Measurements from ENCODE around the gene PARD3. TPM values are rescaled to one million over a fixed set of nuclear protein-coding genes. Genes with fewer than 3 reads are reported as not detected.

PARD3 gene
- total RNA-seq, 1 experiment from 2014 or later: 61.9 TPM

DNA sequence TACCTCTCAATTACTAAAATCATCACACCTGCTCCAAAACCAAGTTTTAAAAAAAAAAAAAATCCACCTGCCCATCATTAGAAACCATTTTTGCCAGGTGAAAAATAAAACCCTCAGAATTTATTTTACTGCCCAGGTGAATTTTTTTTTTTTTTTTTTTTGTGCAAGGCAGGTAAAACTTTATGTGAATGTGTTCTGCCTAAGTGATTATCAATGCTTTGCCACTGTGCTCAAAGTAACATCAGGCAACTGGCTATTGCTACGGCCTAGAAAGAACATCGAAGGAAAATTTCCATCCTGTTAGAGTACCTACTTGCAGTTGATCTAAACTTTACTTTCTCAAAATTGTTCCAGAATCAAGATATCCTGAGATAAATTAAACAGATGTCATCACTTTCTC lies 512.1 kb downstream of the PARD3 start:
- in situ Hi-C loops (cut with HindIII; ENCODE audit: low sequenced_read_pairs): no loop called here

DNA sequence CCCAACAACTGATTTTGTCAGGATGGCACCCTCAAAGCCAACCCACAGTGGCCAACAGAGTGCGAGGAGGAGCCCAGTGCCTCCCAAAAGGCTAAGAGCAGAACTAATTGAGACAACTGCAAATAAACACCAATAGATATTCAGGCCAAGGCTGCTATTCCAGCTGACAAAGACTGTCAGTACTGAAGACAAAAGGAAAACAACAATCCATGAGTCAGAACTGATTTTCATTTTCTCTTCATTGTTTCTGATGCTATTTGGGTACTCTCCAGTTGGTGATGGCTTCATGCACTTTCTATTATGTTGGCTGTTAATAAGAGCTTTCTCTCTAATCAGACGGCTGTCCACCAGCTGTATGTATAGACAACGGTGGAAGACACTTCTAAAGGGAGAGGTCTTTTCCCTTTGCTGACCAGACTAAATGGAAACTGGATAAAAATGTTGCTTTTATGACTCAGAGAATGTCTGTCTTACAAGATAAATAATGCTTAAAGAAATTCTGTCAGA lies 515.9 kb downstream of the PARD3 start:
- DNase-seq (ENCODE audit: low spot score): no peak
- in situ Hi-C loops (cut with HindIII; ENCODE audit: low sequenced_read_pairs): no loop called here

More for the DNA sequence above, 512.1 kb downstream of the PARD3 start:
- DNase-seq (ENCODE audit: low spot score): no peak

DNA sequence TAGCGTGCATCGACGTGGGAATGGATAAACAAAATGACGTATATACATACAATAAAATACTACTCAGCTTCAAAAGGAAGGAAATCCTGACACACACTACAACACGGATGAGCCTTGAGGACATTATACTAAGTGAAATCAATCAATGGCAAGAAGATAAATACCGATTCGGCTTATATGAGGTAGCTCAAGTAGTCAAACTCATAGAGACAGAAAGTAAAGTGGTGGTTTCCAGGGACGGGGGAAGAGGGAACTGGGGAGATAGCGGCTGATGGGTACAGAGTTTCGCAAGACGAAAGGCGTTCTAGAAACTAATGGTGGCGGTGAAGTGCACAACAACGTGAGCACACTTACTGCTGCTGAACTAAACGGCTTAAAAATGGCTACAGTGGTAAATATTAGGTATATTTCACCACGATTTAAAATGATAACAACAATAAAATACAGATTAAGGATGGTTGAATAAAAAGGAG lies 516.7 kb downstream of the PARD3 start:
- DNase-seq (ENCODE audit: low spot score): no peak
- in situ Hi-C loops (cut with HindIII; ENCODE audit: low sequenced_read_pairs): no loop called here

DNA sequence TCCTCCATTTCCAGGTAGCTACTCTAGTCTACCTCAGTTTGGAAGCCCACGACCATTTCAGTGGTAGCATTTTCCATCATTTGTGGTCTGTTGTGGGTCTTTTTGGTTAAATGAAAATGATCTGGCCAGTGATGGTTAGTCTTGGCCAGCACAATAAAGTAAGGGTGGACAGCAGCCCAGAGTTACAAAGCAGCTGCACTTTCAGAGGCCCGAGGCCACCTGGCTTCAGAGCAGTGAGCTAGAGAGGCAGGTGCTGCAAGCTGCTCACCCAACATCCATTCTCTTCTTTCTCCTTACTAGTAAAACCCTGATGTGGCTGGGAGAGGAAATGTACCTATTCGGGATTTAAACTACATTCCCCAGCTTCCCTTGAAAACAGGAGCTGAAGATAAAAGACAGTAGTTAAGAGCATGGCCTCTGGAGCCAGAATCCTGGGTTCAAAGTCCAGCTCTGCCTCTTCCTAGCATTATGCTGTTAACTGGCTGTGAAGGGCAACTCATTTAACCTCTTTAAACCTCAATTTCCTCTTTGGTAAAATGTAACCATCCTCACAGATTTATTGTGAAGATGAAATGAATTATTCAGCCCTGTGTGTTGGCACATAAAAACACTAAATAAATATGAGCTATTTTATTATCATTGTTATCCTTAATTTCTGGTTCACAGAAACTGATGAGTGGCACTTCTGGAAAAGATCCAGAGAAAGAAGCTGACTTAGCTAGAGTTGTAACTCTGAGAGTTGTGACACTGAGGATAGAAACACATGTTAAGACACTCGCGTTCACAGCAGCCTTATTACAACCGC lies 517.4 kb downstream of the PARD3 start:
- no peak for DNase-seq (ENCODE audit: low spot score)
- in situ Hi-C loops (cut with HindIII; ENCODE audit: low sequenced_read_pairs): no loop called here

DNA sequence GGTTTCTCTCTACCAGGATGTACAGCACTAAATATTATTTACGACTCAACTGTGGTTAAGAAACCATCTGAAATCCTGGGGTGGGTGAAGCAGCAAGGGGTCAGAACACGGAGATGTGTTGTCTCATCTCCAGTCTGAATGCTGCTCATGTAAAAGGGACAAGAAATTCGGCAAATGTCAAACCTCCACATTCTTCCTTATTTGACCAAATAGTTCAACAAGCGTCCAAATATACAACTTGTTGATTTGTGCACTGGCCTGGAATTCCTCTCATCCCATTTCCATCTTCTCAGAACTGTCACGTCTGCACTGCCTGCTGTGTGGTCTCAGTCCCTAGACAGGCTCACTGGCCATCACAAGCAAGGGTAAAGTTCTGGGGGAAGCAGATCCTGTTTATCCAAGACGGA lies 520.0 kb downstream of the PARD3 start:
- no peak for DNase-seq (ENCODE audit: low spot score)
- in situ Hi-C loops (cut with HindIII; ENCODE audit: low sequenced_read_pairs): no loop called here

DNA sequence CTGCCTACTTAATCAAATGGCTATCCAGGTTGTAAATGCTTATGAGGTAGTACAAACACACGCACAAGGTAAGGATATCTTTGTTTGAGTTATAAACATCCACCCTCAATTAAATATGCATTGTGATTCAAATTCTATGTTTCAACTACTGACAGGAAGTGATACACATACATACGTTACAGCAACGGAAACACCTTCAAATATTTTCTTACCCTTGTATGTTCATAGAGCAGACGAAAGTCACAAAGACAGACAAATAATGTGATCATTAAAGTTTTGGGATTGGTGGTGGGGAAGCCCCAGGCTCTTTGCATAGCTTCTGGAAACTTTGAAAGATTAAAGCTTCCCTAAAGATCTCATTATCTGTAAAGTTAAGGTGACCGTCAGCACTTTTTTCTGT lies 521.0 kb downstream of the PARD3 start:
- DNase-seq (ENCODE audit: low spot score): no peak
- in situ Hi-C loops (cut with HindIII; ENCODE audit: low sequenced_read_pairs): no loop called here

DNA sequence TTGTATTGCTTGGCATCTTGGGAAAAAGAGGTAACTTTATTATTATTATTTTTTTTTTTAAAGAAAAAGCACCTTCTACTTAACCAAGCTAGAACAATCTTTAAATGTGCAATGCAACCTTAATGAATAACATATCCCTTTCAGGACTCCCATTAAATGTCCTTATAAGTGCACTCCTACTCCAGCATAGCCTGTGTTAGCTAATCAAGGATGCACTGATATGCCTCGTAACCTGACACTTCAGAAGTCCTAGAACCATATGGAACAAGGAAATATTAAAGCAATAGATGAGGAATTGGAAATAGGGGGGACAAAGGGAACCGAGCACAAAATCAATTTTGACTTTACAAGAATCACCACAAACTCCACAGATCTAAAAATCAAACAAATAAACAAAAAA lies 522.4 kb downstream of the PARD3 start:
- in situ Hi-C loops (cut with HindIII; ENCODE audit: low sequenced_read_pairs): no loop called here

GRCh38 chr10:34292194-34292565 lies 522.9 kb downstream of the PARD3 start:
- no peak for DNase-seq (ENCODE audit: low spot score)
- in situ Hi-C loops (cut with HindIII; ENCODE audit: low sequenced_read_pairs): no loop called here

More for the DNA sequence above, 522.4 kb downstream of the PARD3 start:
- no peak for DNase-seq (ENCODE audit: low spot score)

- no peak for DNase-seq (ENCODE audit: low spot score)
- in situ Hi-C loops (cut with HindIII; ENCODE audit: low sequenced_read_pairs): no loop called here
Observed at GRCh38 chr10:34291466-34292193, 523.5 kb downstream of the PARD3 start.

DNA sequence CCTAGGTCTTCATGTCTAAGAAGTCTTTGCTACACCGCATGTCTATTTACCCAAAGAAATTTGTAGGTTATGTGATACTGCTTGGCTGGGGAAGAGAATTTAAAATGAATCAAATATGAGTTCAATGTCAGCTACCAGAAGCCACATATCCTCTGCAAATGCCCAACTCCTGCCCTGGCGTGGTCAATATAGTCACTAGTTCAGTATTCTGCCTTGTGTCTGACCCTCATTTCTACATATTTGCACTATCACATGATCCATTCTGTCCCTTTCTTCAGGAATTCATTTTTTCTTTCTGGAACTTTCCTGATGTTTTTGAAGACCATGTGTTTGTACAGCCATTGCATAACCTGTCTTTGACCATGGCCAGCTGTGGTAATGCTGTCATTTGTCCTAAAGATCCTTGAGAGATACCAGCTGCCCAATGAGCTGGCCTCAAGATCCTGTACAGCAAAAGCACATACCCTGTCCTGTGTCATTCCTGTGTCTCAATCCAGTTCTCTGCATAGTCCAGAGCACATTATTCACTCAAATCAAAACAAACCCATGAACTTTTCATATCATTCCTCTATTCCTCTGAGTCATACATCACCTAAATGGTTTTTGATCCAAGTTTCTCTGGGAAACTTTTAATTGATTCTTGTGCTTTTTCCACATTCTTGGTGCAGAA lies 524.5 kb downstream of the PARD3 start:
- in situ Hi-C loops (cut with HindIII; ENCODE audit: low sequenced_read_pairs): no loop called here
- DNase-seq (ENCODE audit: low spot score): no peak

DNA sequence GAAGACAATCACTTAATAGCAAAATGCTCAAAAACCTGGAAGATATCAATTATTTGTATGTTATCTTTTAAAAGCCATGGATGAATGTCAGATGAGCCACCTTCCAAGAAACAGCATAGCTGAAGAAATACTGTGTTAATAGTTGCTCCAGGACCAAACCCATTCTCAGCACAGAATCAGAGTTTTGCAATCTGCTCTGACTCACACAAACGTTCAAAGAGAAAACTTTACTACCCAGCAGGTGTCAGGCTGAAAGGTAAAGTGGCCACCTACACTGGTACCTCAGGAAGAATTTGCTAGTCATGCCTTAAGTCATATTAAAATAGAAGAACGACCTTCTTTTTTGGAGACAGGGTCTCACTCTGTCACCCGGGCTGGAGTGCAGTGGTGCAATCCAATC lies 526.5 kb downstream of the PARD3 start:
- no peak for DNase-seq (ENCODE audit: low spot score)
- in situ Hi-C loops (cut with HindIII; ENCODE audit: low sequenced_read_pairs): no loop called here

GRCh38 chr10:34286136-34286739 lies 528.9 kb downstream of the PARD3 start:
- in situ Hi-C loops (cut with HindIII; ENCODE audit: low sequenced_read_pairs): no loop called here
- no peak for DNase-seq (ENCODE audit: low spot score)

GRCh38 chr10:34281661-34282582 lies 533.2 kb downstream of the PARD3 start:
- in situ Hi-C loops (cut with HindIII; ENCODE audit: low sequenced_read_pairs): no loop called here
- no peak for DNase-seq (ENCODE audit: low spot score)

DNA sequence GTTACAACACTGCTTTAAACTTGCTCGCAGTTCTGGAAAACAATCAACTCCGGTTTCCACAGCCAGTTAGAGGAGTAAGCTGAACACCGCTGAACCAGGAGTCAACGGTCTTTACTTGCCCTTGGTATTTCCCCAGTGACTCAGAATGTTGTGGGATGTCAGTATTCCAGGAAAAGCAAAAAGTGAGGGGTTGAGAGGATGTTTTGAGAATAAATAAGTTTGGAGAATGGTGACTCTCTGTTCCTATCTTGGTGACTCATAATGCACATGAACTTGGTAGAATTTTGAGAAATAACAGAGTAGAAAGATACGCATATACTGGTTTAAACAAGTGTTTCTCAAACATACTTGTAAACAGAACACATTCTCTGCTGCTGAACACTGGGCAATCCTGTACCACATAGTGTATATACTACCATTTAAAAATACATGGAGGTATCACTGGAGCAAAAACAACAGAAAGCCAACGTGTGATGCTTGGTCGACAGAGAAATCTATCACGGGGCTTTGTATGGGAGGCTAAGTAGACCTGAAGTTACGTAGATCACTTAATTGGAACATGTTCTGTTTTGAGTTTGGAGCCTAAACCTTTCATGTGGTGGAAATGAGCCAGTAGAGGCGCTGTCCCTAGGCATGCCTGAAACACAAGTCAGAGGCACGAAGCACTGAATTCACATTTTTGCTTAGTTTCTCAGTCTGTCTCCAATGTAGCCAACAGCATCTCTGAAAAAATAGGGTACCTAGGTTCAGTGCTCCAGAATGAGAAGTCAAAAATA lies 534.3 kb downstream of the PARD3 start:
- no peak for DNase-seq (ENCODE audit: low spot score)
- in situ Hi-C loops (cut with HindIII; ENCODE audit: low sequenced_read_pairs): no loop called here

- in situ Hi-C loops (cut with HindIII; ENCODE audit: low sequenced_read_pairs): no loop called here
- DNase-seq (ENCODE audit: low spot score): no peak
Observed at GRCh38 chr10:34275626-34276130, 539.4 kb downstream of the PARD3 start.

- in situ Hi-C loops (cut with HindIII; ENCODE audit: low sequenced_read_pairs): no loop called here
- DNase-seq (ENCODE audit: low spot score): no peak
Observed at GRCh38 chr10:34274906-34275305, 540.2 kb downstream of the PARD3 start.

GRCh38 chr10:34273340-34273739 lies 541.8 kb downstream of the PARD3 start:
- DNase-seq (ENCODE audit: low spot score): no peak
- in situ Hi-C loops (cut with HindIII; ENCODE audit: low sequenced_read_pairs): no loop called here

GRCh38 chr10:34272316-34272715 lies 542.8 kb downstream of the PARD3 start:
- no peak for DNase-seq (ENCODE audit: low spot score)
- in situ Hi-C loops (cut with HindIII; ENCODE audit: low sequenced_read_pairs): no loop called here

Data from G401 (cell line).